Activated CD8-positive, alpha-beta memory T cell treated with anti-CD3 and anti-CD28 coated beads for 36 hours (primary cell): ENCODE measurements around the gene TPCN2. TPM values are rescaled to one million over a fixed set of nuclear protein-coding genes. Genes with fewer than 3 reads are reported as not detected.

Experiments used
- total RNA-seq, 2 experiments: library from RNA; stranded (reverse); gene quantifications; one replicate each; pipeline ENCODE4 v1.2.3, GENCODE V29; 2021

TPCN2 gene
- total RNA-seq, 2 experiments from 2014 or later = 12.7 to 14.4 TPM

Other genes starting within 250 kb of the TPCN2 start
- 10 to 100 TPM; 21.3 to 24.6 TPM for gene CPT1A, start 207.0 kb upstream of the TPCN2 start, total RNA-seq
- gene MRPL21, start 145.1 kb upstream of the TPCN2 start, total RNA-seq = 100 to 1,000 TPM; 106 to 121 TPM
- gene IGHMBP2, start 145.0 kb upstream of the TPCN2 start, total RNA-seq = 10 to 100 TPM; 26.3 to 34.5 TPM
- not detected for gene MRGPRD, start 67.9 kb upstream of the TPCN2 start, total RNA-seq
- not detected for gene MRGPRF, start 35.7 kb upstream of the TPCN2 start, total RNA-seq
- 1 to 10 TPM in 1 of 2 experiments, under 1 TPM in 1; 0.94 to 1.1 TPM for gene SMIM38, start 107.0 kb downstream of the TPCN2 start, total RNA-seq
- gene MYEOV, start 245.2 kb downstream of the TPCN2 start, total RNA-seq = under 1 TPM in 1 of 2 experiments, not detected in 1; 0.23 TPM